Myocyte (in vitro differentiated cells): Measurements from ENCODE around the gene AHSA1. TPM values are rescaled to one million over a fixed set of nuclear protein-coding genes. Genes with fewer than 3 reads are reported as not detected.
"Not testable (repeated sequence)": the region's sequence is repeated elsewhere in the genome, so short reads cannot be mapped to it uniquely, and the experiment has no call there.

ENCODE experiments used
- DNase-seq: peaks from one replicate; pipeline ENCODE4 v3.0.0-alpha.2; 2012; ENCODE audit warnings: low read depth
- polyA plus RNA-seq: library from polyadenylated mRNA; unstranded; fragments of >200 nt; gene quantifications from one replicate; pipeline ENCODE4 v1.2.1, GENCODE V29; 2012; ENCODE audit warnings: missing spikeins
- total RNA-seq: library from RNA; depleted of rRNA; stranded (reverse); fragments of >200 nt; gene quantifications from 2 replicates; pipeline ENCODE4 v1.2.3, GENCODE V29; 2014

AHSA1 gene
- total RNA-seq: 165 and 207 TPM in 2 replicates
- polyA plus RNA-seq: 138 TPM

DNA sequence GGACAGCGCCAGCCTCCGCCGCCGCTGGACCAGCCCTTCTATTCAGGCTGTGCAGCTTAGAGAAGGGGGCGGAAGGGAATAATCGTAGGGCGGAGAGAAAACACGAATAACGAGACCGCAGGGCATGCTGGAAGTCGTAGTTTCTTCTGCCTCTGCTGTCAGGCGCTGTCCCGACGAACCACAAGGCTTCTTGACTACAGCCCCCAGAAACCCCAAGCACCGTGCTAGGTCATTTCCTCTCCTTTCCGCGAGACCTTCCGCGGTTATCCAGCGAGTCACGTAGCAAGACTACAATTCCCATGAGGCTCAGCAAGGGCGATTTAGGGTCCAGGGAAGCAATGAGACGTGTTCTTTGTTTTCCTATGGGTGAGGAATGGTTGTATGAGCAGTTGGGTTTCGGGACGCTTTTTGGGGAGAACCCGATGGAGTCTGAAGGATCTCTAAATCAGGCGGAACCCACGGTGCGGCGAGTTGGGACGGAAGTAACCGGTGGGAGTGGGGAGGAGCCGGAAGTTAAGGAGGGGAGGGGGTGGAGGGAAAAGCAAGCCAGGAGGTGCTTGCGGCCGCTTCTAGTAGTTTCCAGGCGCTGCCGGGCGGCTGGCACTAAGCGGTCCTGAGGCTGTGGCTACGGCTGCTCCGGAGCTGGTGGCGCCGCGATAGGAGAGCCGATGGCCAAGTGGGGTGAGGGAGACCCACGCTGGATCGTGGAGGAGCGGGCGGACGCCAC is at the start of gene AHSA1, which contains the start of gene VIPAS39:
AHSA1 (plus strand) TSS at position 572 of the 727 bp plus-strand sequence; CDS start at position 669, 97 bp downstream.
VIPAS39 (minus strand) TSS at position 80 of the 727 bp plus-strand sequence. CDS start 3,499 bp downstream, outside the sequence.
- DNase-seq: peak; percentile 99

DNA sequence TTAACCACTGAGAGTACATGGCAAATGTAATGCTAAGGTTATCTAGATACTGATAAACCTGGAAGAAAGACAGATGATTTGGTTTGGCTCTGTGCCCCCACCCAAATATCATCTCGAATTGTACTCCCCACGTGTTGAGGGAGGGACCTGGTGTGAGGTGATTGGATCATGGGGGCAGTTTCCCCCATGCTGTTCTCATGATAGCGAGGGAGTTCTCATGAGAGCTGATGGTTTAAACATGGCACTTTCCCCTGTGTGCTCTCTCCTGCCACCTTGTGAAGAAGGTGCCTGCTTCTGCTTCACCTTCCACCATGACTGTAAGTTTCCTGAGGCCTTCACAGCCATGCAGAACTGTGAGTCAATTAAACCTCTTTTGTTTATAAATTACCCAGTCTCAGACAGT is 48.8 kb upstream of the AHSA1 start:
- DNase-seq: peak; percentile 3

DNA sequence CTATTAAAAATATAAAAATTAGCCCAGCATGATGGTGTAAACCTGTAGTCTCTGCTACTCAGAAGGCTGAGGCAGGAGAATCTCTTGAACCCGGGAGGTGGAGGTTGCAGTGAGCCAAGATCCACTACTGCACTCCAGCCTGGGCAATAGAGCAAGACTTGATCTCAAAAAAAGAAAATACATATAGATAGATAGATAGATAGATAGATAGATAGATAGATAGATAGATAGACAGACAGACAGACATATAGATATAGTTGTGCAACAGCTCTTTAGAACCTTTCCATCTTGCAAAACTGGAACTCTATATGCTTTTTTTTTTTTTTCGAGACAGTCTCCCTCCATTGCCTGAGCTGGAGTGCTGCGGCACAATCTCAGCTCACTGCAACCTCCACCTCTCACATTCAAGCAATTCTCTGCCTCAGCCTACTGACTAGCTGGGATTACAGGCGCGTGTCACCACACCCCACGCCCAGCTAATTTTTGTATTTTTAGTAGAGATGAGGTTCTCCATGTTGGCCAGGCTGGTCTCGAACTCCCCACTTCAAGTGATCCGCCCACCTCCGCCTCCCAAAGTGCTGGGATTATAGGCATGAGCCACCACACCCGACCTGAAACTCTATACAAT is 42.4 kb upstream of the AHSA1 start:
- not testable (repeated sequence) for DNase-seq

DNA sequence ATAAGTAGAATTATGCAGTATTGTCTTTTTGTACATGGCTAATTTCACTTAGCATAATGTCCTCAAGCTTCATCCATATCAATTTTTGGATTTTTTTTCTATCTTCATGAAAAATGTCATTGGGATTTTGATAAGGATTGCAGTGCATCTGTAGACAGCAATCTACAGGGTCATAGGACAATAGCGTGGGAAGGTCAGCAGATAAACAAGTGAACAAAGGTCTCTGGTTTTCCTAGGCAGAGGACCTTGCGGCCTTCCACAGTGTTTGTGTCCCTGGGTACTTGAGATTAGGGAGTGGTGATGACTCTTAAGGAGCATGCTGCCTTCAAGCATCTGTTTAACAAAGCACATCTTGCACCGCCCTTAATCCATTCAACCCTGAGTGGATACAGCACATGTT is 41.8 kb upstream of the AHSA1 start:
- not testable (repeated sequence) for DNase-seq

DNA sequence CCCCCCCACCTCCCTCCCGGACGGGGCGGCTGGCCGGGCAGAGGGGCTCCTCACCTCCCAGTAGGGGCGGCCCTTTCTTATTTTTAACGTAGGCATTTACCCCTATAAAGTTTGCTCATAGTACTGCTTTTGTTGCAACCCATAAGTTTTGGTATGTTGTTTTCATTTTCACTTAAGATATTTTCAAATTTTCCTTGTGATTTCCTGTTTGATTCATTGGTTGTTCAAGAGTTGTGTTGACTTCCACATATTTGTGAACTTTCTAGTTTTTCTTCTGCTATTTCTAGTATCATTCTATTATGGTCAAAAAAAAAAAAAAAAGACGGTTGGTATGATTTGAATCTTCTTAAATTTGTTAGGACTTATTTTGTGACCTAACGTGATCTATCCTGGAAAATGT is 41.1 kb upstream of the AHSA1 start:
- no peak for DNase-seq

DNA sequence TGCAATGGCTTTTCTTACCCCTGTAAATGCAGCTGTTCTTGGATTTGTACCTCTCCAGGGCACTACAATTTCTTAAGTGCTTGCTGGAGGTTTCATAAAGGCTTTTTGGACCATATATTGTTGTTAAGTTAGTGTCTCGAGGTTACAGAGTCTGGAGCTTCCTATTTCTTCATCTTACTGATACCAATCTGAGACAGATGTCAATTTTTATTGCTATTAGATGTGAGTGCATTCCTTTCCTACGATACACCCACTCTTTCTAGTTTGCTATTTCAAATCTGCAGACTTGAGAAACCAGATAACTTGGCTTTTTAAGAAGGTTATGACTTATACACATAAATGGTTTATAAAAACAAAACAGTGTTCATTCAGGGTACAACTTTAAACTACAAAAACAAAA is 36.7 kb upstream of the AHSA1 start:
- DNase-seq: no peak

DNA sequence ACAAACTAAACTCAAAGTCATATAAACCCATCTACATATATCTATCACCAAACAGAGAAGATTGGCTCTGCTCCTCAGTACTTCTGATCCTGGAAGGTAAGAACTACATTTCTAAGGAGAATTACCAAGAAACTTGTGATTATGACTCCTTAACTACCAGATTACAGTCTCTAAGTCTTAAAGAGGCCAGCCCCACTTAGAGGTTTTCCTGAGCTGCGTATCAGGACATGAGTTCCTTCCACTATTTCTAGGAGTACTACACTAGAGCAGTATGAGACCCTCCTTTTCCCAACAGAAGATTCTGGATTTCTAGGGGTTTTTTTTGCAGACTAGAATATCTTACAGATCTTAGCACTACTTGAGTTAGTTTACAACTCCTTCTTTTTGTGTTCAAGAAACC is 34.5 kb upstream of the AHSA1 start, which contains the start of gene NOXRED1:
NOXRED1 (minus strand) TSS at position 101 of the 400 bp plus-strand sequence. CDS start 634 bp downstream, outside the sequence.
- no peak for DNase-seq

DNA sequence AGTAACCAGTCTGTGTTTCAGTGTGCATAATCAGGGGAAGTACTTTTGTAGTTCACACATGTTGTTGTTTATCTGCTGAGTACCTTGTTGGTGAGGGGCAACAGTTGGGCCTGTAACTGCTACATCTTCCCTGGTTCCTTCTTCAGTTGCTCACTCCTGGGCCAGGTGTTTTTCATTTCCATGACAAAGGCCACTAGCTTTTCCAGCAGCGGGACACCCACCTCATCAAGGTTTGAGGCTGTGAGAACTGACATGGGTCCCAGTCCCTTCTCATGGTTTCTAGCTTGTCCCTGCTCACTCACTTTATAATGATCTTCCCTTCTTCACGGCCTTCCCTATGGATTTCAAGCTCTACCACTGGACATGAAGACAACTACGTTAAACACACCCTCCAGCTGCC is 33.0 kb upstream of the AHSA1 start:
- DNase-seq: no peak

DNA sequence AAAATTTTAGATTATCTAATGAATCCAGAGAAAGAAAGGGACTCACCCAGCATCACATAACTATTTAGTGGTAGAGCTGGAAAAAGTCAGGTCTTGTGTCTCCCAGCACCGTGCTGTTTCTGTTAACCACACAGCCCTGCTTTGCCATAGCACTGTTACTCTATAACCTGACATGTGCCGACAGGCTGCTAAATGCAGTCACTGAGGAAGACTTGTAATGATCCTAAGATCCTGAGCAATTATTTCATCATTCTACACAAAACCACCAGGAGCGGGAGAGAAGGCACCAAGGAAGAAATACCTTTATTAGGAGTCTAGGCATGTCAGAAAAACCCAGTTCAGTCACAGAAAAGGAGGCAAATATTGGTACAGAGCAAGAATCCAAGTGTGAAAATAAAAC is 31.5 kb upstream of the AHSA1 start:
- DNase-seq: no peak

DNA sequence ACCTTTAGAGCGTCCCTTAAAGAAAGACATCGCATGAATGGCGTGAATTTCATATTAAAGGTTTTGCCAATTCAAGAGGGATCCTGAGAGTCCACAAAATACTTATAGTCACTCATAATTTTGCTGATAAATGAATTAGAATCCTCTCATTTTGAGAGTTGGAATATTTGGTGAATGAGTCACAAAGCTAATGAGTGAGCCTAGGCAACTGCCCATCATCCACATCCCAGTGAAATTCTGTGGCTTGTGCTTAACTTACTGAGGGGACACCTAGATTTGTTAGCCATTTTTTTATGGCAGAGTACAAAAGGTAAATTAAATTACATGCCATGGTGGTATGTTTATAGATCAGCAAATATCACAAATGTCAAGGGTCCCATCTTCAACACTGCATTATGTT is 21.9 kb upstream of the AHSA1 start:
- no peak for DNase-seq

DNA sequence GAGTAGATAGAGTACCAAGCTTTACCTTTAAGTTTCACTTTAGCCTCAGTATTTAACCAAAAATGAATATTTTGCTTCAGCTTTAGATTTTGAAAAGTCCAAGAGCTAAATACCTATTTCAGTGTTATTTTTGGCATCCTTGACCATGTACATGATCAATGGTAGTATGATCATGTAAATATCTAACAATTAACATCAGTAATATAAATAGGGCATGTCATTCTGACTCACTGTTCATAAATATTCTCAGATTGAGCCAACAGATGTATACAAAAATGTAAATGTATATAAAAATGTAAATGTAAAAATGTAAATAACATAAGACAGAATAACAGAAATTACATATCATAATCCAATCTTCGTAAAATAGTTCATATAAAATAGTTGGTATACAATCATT is 19.3 kb upstream of the AHSA1 start:
- DNase-seq: no peak

DNA sequence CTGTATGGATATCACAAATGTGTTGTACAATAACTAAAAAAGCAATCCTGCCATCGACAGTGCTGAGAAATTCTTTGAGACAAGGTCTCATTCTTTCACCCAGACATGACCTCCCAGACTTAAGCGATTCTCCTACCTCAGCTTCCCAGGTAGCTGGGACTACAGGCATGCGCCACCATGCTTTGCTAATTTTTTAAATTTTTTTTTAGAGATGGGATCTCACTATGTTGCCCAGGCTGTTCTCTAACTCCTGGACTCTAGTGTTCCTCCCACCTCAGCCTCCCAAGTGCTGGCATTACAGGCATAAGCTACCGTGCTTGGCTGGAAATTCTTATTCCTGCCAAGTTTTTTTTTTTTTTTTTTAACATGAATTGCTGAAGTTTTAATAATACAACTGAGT is 18.0 kb upstream of the AHSA1 start:
- no peak for DNase-seq

DNA sequence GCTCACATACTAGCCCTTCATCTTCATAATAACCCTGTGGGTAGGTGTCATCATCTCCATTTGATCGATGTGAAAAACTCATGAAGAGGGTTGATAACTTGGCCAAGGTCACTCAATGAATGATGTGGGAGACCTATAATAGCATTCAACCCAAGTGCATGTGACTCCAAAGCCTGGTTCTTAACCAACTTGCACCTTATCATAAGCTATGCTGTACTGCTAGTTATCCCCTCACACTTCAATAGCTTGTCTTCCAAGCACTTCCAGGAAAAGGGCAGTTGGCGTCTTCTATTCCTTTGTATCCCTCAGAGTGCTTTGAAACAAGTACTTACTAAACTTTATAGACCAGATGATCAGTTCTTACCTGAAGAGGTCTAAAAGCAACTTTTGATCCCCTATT is 15.7 kb upstream of the AHSA1 start:
- DNase-seq: no peak

DNA sequence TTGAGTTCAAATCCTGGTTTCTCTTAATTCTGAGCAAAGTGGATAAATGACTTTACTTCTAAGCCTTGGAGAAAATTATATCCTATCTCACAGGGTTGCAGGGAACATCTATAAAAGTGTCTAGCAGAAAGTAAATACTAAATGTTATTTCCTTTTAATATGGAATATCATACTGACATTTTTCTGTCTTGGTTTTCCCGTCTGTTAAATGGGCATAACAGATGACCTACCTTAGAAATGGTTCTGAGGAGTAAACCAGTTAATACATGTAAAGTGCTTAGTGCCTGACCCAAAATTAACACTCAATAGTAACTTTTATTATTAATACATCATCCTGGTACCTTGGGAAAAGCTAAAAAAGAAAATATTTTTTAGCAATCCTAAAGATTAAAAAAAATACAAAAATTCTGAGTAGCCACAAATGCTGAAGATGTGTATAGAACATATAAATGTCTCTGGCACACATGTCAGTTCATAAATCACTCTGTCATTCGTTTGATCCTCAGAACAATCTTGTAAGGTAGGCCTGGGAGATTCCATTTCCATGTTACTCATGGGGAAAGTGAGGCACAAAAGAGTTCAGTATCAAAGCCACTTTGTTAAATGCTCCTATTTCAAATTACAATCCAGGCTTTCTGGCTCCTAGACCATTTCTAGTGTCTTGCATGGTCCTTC is 1.8 kb upstream of the AHSA1 start:
- DNase-seq: no peak

DNA sequence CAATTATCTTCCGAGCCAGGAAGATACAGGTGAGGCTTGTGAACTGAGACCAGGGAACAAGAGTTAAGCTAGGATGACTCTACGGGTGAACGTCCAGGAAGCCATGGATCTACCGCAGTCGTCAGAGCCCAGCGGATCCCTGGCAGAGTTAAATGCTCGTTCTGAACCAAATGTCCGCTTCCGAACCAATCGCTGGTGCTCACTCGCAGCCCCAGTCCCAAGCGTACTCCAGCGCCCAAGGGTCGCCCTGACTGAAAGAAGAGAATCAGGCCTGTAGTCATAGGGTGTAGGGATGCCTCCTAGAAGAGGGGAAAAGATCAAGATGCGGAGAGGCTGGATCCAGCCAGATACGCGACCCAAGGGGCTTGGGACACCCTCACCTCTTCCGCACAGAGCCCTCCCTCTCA is 775 bp upstream of the AHSA1 start:
- DNase-seq: no peak

DNA sequence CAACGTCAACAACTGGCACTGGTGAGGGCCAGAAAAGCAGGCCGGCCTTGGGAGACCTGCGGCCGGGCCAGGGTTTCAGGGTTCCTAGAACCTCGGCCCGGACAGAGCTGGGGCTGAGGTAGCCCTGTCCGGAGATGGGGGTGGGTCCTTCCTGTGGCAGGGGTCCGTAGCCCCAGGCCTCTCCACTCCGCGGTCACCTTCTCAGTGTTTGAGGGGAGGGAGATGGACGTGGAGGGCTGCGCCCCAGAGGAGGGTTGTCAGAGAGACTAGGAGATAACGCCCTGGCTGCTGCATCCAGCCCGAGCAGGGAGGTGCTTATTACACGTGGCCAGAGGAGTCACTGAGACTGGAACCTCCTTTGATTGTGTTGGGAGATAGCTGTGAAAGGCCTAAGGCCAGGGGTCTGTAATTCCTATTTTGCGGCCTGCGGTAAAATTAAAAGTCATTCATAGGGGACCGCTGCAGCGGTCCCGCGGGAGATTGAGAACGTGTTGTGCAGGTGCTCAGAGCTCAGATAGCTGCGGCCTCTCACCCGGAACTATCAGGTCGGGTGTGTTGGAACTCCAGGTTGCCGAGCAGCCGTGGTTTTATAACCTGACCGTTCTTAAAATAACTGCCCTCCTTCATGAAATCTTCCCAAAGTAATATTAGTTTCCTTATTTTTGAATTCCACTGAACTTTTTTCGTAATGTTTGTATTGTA is 507 bp downstream of the AHSA1 start:
- peak; percentile 27 for DNase-seq

DNA sequence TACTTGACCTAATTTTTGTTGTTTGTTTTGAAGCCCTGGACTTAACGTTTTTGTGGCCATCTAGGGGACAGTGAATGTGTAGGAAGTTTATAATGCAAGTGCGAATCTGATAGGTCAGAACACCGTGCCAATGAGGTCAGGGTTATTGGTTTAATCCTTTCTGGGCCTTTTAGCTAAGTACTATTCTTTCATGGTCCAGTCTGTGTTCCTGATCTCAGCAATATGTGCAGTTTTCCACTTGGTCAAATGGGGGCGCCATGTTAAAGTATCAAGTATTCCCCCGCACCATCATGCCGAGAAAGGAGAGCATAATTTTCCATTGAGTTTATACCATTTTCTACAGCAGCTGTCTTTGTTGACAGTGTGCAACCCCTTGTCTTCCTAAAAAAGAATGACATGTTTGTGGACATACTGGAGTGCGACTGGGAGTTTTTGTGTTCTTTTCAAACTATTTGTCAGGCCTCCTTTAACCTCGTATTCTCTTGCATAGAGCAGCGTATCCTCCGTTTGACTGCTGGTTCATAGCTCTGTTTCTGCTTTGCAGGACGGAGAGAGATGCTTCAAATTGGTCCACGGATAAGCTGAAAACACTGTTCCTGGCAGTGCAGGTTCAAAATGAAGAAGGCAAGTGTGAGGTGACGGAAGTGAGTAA is 1.3 kb downstream of the AHSA1 start:
- peak; percentile 77 for DNase-seq

DNA sequence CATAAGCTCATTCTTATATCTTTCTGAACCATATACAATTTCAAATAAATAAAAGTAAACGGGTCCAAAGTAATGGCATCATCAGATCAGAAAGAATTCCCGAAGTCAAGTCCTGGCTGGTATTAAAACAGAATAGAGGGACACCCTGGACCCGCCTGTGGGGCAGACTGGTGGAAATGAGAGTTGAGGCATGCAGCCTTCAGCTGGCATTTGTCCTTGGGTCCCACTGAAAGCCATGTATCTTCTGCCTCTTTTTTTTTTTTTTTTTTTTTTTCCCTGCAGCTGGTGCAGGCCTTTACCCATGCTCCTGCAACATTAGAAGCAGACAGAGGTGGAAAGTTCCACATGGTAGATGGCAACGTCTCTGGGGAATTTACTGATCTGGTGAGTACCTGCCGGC is 9.9 kb downstream of the AHSA1 start:
- DNase-seq: no peak

DNA sequence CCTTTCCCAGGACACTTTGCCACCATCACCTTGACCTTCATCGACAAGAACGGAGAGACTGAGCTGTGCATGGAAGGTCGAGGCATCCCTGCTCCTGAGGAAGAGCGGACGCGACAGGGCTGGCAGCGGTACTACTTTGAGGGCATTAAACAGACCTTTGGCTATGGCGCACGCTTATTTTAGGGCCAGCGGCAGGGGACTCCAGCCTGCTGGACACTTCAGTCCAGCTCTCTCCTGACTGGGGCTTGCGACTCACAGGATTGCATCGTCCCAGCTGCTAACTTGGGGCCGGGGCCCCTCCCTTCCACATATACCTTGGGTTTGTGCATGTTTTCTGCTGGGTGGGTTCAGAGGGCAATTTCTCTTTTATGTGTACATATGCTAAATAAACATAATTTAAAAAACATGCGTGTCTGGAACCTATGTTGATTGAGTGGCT is 11.2 kb downstream of the AHSA1 start:
- no peak for DNase-seq

DNA sequence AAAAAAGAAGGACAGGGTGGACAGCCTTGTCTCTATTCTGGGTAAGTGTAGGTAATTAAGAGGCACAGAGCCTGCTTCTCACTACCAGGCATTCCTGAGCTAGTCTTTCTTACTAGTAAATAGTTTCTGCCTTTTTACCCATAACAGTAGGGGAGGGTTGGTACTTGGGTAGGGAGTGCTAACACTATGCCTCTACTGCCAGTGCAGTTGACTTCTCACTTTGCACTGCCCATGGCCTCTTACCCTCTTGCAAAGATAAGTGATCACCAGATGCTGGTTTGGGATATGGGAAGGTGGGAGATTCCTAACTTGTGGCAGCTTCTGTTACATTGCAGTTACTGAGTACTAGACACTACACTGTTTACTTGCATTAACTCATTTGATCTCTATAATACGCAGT is 11.6 kb downstream of the AHSA1 start:
- DNase-seq: no peak
